ENCODE data around the gene PROSER2. TPM values are rescaled to one million over a fixed set of nuclear protein-coding genes. Genes with fewer than 3 reads are reported as not detected.

The PROSER2 gene
- total RNA-seq, 1 experiment from 2014 or later = 19.5 TPM

DNA sequence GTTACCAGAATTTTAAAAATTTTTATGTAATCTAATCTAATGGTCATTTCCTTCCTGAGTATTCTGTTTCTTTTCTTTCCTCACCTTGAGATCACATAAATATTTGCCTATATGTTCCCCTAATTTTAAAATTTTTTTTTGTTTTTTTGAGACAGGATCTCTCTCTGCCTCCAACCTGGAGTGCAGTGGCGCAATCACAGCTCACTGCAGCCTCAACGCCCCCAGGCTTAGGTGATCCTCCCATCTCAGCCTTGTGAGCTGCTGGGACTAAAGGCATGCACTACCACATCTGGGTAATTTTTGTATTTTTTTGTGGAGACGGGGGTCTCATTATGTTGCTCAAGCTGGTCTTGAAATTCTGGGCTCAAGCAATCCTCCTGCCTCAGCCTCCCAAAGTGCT lies 4.1 kb upstream of the PROSER2 start:
- Mint-ChIP-seq H3K9me3 (ENCODE audit: low read depth, unreplicated experiment) (no peaks in the 10 kb centered on the region), H3K36me3 (ENCODE audit: insufficient read depth, unreplicated experiment) (peaks cover 12% of the 10 kb centered on the region), H3K4me3 (ENCODE audit: low read depth, unreplicated experiment) (no peak overlapping the region), H3K27me3 (ENCODE audit: unreplicated experiment) (no peaks in the 10 kb centered on the region), H3K4me1 (ENCODE audit: low read depth, unreplicated experiment) (peaks cover 29% of the 10 kb centered on the region), H3K27ac (ENCODE audit: unreplicated experiment) (no peak overlapping the region)
- CTCF ChIA-PET = interaction anchor here (0.7 to 1.5 kb wide), 2 partner anchors 26 to 58 kb away, joined by 4 to 12 read pairs; no protein-coding TSS in a partner anchor
- TF ChIP-seq, protein P1, sequence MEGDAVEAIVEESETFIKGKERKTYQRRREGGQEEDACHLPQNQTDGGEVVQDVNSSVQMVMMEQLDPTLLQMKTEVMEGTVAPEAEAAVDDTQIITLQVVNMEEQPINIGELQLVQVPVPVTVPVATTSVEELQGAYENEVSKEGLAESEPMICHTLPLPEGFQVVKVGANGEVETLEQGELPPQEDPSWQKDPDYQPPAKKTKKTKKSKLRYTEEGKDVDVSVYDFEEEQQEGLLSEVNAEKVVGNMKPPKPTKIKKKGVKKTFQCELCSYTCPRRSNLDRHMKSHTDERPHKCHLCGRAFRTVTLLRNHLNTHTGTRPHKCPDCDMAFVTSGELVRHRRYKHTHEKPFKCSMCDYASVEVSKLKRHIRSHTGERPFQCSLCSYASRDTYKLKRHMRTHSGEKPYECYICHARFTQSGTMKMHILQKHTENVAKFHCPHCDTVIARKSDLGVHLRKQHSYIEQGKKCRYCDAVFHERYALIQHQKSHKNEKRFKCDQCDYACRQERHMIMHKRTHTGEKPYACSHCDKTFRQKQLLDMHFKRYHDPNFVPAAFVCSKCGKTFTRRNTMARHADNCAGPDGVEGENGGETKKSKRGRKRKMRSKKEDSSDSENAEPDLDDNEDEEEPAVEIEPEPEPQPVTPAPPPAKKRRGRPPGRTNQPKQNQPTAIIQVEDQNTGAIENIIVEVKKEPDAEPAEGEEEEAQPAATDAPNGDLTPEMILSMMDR (IDR thresholded peaks at IDR 0.05; ENCODE audit: unreplicated experiment) = no peak
- DNase-seq = no peak
- BruUV-seq (replicated peaks) = no TSS peak
- intact Hi-C loops (cut with micrococcal nuclease; ENCODE audit: unreplicated experiment) = no loop called here

DNA sequence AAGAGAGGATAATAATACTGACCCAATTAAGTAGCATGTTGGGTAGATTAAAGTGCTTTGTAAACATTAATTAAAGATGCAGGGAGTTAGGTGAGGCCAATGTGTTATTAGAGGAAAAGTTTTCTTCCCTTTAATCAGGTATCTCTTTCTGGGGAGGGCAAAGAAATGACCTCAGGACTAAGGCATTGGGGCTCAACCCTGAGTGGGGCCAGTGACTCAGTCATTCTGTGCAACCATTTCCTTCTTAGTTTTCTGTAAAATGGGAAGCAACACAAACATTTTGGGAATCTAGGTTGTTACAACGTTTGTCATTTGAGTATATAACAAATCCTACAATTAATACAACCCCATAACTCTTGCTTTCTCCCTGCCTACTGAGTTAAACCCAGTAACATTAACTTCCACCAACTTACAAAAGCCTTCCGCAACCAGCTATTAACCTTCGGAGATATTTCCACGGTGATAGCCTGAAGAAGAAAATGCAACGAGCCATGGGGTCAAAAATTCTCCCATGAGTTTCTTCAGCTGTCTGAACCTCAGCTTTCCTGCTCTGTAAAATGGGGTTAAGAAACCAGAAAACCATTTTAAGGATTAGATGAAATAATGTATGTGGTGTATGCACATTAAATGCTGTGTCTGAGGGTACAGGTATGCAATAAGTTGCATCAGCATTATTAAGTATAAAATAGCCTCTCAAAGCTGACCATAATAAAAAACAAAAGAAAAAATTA lies 965 bp upstream of the PROSER2 start:
- H3K9me3 Mint-ChIP-seq (ENCODE audit: low read depth, unreplicated experiment) = no peaks in the 10 kb centered on the region
- H3K4me1 Mint-ChIP-seq (ENCODE audit: low read depth, unreplicated experiment) = peaks cover 50% of the 10 kb centered on the region
- DNase-seq = no peak
- BruUV-seq (replicated peaks) = no TSS peak
- no peak overlapping the region for H3K4me3 Mint-ChIP-seq (ENCODE audit: low read depth, unreplicated experiment)
- CTCF ChIA-PET = no interaction called here
- no peaks in the 10 kb centered on the region for H3K27me3 Mint-ChIP-seq (ENCODE audit: unreplicated experiment)
- TF ChIP-seq, protein P1 (IDR thresholded peaks at IDR 0.05; ENCODE audit: unreplicated experiment) = no peak
- H3K27ac Mint-ChIP-seq (ENCODE audit: unreplicated experiment) = no peak overlapping the region
- peaks cover 24% of the 10 kb centered on the region for H3K36me3 Mint-ChIP-seq (ENCODE audit: insufficient read depth, unreplicated experiment)
- intact Hi-C loops (cut with micrococcal nuclease; ENCODE audit: unreplicated experiment) = loop anchor here (10.0 kb wide), 1 partner anchor 163 kb away; no protein-coding TSS in a partner anchor

DNA sequence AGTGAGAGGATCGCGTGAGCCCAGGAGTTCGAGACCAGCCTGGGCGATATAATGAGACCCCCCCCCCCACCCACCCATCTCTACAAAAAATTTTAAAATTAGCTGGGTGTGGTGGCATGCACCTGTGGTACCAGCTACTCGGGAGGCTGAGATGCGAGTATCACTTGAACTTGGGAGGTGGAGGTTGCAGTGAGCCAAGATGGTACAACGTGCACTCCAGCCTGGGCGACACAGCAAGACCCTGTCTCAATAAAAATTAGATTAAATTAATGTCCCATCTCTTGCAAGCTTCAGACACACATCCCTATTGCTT lies 391 bp upstream of the PROSER2 start:
- no TSS peak for BruUV-seq (replicated peaks)
- CTCF ChIA-PET = interaction anchor here (0.6 kb wide), 1 partner anchor 233 kb away, joined by 4 read pairs; no protein-coding TSS in a partner anchor
- Mint-ChIP-seq H3K27me3 (ENCODE audit: unreplicated experiment) (no peaks in the 10 kb centered on the region), H3K36me3 (ENCODE audit: insufficient read depth, unreplicated experiment) (peaks cover 29% of the 10 kb centered on the region), H3K4me3 (ENCODE audit: low read depth, unreplicated experiment) (peak overlapping the region; percentile 83), H3K4me1 (ENCODE audit: low read depth, unreplicated experiment) (peaks cover 50% of the 10 kb centered on the region), H3K9me3 (ENCODE audit: low read depth, unreplicated experiment) (no peaks in the 10 kb centered on the region), H3K27ac (ENCODE audit: unreplicated experiment) (no peak overlapping the region)
- TF ChIP-seq, protein P1 (IDR thresholded peaks at IDR 0.05; ENCODE audit: unreplicated experiment) = no peak
- no peak for DNase-seq
- intact Hi-C loops (cut with micrococcal nuclease; ENCODE audit: unreplicated experiment) = loop anchor here (10.0 kb wide), 1 partner anchor 162 kb away; no protein-coding TSS in a partner anchor

DNA sequence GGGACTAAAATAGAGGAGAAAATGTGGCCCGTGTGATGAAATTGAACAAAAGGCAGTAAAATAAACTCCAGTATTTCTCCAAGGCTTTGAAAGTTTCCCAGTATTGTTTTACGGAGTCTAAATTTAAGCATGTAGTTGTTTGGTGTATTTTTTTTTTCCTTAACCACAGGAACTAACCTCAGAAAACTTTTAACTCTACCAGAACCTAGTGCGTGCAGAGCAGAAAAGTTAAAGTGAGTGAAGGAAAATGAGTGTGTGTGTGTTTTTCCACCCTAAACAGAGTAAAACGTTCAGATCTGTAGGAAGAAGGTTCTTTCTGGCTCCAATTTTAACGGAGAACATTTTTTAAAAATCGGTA lies 812 bp downstream of the PROSER2 start:
- Mint-ChIP-seq H3K9me3 (ENCODE audit: low read depth, unreplicated experiment) (no peaks in the 10 kb centered on the region), H3K27me3 (ENCODE audit: unreplicated experiment) (no peaks in the 10 kb centered on the region), H3K4me1 (ENCODE audit: low read depth, unreplicated experiment) (peaks cover 55% of the 10 kb centered on the region), H3K4me3 (ENCODE audit: low read depth, unreplicated experiment) (peak overlapping the region; percentile 83), H3K27ac (ENCODE audit: unreplicated experiment) (peak overlapping the region; percentile 53), H3K36me3 (ENCODE audit: insufficient read depth, unreplicated experiment) (peaks cover 35% of the 10 kb centered on the region)
- TF ChIP-seq, protein P1 (IDR thresholded peaks at IDR 0.05; ENCODE audit: unreplicated experiment) = no peak
- DNase-seq = no peak
- CTCF ChIA-PET = interaction anchor here (0.6 kb wide), 1 partner anchor 40 kb away, joined by 3 read pairs; no protein-coding TSS in a partner anchor
- no TSS peak for BruUV-seq (replicated peaks)
- intact Hi-C loops (cut with micrococcal nuclease; ENCODE audit: unreplicated experiment) = loop anchor here (10.0 kb wide), 1 partner anchor 161 kb away; no protein-coding TSS in a partner anchor
